ENCODE results near the gene PAMR1. TPM values are rescaled to one million over a fixed set of nuclear protein-coding genes. Genes with fewer than 3 reads are reported as not detected.

Gene PAMR1
- total RNA-seq, 1 donor, result 49.9 TPM

GRCh38 chr11:35383953-35384352 lies 141.5 kb downstream of the PAMR1 start:
- no peaks in the 10 kb centered on the region for H4K20me1 ChIP-seq (ENCODE audit: insufficient read depth, low read length)
- no peak overlapping the region for H3K4me2 ChIP-seq (ENCODE audit: insufficient read depth, low read length)
- no peaks in the 10 kb centered on the region for H3K27me3 ChIP-seq (ENCODE audit: insufficient read depth, low read length)
- H3K27ac ChIP-seq (ENCODE audit: low read depth, low read length), result no peak overlapping the region
- no peaks in the 10 kb centered on the region for H3K79me2 ChIP-seq (ENCODE audit: insufficient read depth, low read length)
- TF ChIP-seq CTCF (IDR thresholded peaks at IDR 0.05; ENCODE audit: extremely low read depth, low read depth, low read length), result no peak
- no peaks in the 10 kb centered on the region for H3K9me3 ChIP-seq (ENCODE audit: low read depth, low read length)
- no peak overlapping the region for H3K4me3 ChIP-seq (ENCODE audit: insufficient read depth, low read length)
- no peak overlapping the region for H2AFZ ChIP-seq (ENCODE audit: low read length)
- no peaks in the 10 kb centered on the region for H3K36me3 ChIP-seq (ENCODE audit: insufficient read depth, low read length)
- H3K4me1 ChIP-seq (ENCODE audit: insufficient read depth, low read length), result peaks cover 7% of the 10 kb centered on the region
- DNase-seq (ENCODE audit: insufficient read length, low spot score, missing footprints), result no peak

Other genes starting within 250 kb of the PAMR1 start
- 0.72 and 1.5 TPM in 2 replicates for gene SLC1A2, start 106.1 kb downstream of the PAMR1 start, total RNA-seq
- 10.3 and 13.8 TPM in 2 replicates for gene FJX1, start 92.8 kb upstream of the PAMR1 start, total RNA-seq
- gene TRIM44, start 137.2 kb upstream of the PAMR1 start, total RNA-seq, result 23.9 and 40.5 TPM in 2 replicates